GM18858 (cell line): ENCODE data around the gene PTPRD.

Experiments
- ATAC-seq: cut with Tn5 transposase; IDR thresholded peaks from one replicate; pipeline ENCODE4 v1.9.1; 2021; ENCODE audit not compliant: unreplicated experiment

The PTPRD gene

GRCh38 chr9:8265281-8265680, 2347.5 kb downstream of the PTPRD start:
- ATAC-seq = no peak
